ENCODE measurements around the gene DYNLT4. TPM values are rescaled to one million over a fixed set of nuclear protein-coding genes. Genes with fewer than 3 reads are reported as not detected.

Gene DYNLT4
- polyA plus RNA-seq, 1 donor (not counting 4 experiments of a cell fraction or from before 2014, with no cell fraction given) = not detected

DNA sequence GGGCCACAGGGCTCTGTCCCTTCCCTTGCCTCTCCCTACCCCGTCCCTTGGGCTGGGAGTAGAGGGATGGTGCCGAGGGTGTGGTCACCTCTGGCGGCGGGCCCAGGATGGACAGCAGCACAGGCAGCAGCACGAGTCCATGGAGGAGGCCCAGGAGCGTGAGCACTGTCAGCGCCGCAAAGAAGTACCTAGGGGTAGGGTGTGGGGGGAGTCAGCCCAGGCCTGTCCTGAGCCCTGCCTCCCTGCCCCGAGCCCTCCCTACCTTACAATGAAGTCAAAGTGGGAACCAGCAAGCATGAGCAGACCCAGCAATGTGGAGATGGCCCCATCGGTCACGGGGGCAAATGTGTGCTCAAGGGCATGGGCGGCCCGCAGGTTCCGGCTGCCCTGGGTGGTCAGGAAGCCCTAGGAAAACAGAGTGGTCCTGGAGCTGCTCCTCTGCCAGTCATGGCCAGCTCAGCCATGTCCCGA lies 15.9 kb upstream of the DYNLT4 start:
- H4K20me1 ChIP-seq (ENCODE audit: control insufficient read depth, extremely low read depth, insufficient read depth, low read length) = no peaks in the 10 kb centered on the region
- H3K9me1 ChIP-seq (ENCODE audit: control insufficient read depth, extremely low read depth, insufficient read depth, low read length) = no peaks in the 10 kb centered on the region
- no peak for FAIRE-seq
- no peak overlapping the region for H3K27ac ChIP-seq (ENCODE audit: control insufficient read depth, insufficient read depth, low read length)
- dilution Hi-C loops (cut with MboI; ENCODE audit: extremely low pct_ligation_motif_present, low sequenced_read_pairs) = no loop called here
- no peak overlapping the region for H3K9ac ChIP-seq (ENCODE audit: control insufficient read depth, extremely low read depth, insufficient read depth, low read length)
- TF ChIP-seq, protein P1, sequence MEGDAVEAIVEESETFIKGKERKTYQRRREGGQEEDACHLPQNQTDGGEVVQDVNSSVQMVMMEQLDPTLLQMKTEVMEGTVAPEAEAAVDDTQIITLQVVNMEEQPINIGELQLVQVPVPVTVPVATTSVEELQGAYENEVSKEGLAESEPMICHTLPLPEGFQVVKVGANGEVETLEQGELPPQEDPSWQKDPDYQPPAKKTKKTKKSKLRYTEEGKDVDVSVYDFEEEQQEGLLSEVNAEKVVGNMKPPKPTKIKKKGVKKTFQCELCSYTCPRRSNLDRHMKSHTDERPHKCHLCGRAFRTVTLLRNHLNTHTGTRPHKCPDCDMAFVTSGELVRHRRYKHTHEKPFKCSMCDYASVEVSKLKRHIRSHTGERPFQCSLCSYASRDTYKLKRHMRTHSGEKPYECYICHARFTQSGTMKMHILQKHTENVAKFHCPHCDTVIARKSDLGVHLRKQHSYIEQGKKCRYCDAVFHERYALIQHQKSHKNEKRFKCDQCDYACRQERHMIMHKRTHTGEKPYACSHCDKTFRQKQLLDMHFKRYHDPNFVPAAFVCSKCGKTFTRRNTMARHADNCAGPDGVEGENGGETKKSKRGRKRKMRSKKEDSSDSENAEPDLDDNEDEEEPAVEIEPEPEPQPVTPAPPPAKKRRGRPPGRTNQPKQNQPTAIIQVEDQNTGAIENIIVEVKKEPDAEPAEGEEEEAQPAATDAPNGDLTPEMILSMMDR (optimal IDR thresholded peaks at IDR 0.05 in 1 of 3, IDR thresholded peaks at IDR 0.05 in 1 of 3, conservative IDR thresholded peaks at IDR 0.05 in 1 of 3; ENCODE audit: extremely low read depth in 1 of 3, insufficient read depth in 2 of 3, low read length in 3 of 3) = no peak
- TF ChIP-seq EZH2 (IDR thresholded peaks at IDR 0.05; ENCODE audit: low read length) = no peak
- no peak for DNase-seq (ENCODE audit: low read depth, low spot score)
- H3K4me2 ChIP-seq (ENCODE audit: control insufficient read depth, extremely low read depth, insufficient read depth, low read depth, low read length) = no peak overlapping the region
- no peaks in the 10 kb centered on the region for H3K36me3 ChIP-seq (ENCODE audit: control insufficient read depth in 2 of 2, extremely low read depth in 1 of 2, insufficient read depth in 2 of 2, low read length in 2 of 2)
- no peak overlapping the region for H2AFZ ChIP-seq (ENCODE audit: control insufficient read depth, low read length)
- no peaks in the 10 kb centered on the region for H3K9me3 ChIP-seq (ENCODE audit: control insufficient read depth, low read depth, low read length)
- no peaks in the 10 kb centered on the region for H3K79me2 ChIP-seq (ENCODE audit: control insufficient read depth, insufficient read depth, low read length)
- H3K4me3 ChIP-seq (ENCODE audit: control insufficient read depth in 2 of 3, extremely low read depth in 1 of 3, insufficient read depth in 2 of 3, low read depth in 1 of 3, low read length in 3 of 3) = no peak overlapping the region
- peaks cover 9% of the 10 kb centered on the region for H3K4me1 ChIP-seq (ENCODE audit: control insufficient read depth, extremely low read depth, insufficient read depth, low read length)
- no peaks in the 10 kb centered on the region for H3K27me3 ChIP-seq (ENCODE audit: control insufficient read depth, extremely low read depth, insufficient read depth, low read length)

- Histone ChIP-seq H3K27me3 (ENCODE audit: control insufficient read depth, extremely low read depth, insufficient read depth, low read length) (no peaks in the 10 kb centered on the region), H3K4me2 (ENCODE audit: control insufficient read depth, extremely low read depth, insufficient read depth, low read depth, low read length) (no peak overlapping the region), H3K9me1 (ENCODE audit: control insufficient read depth, extremely low read depth, insufficient read depth, low read length) (no peaks in the 10 kb centered on the region), H4K20me1 (ENCODE audit: control insufficient read depth, extremely low read depth, insufficient read depth, low read length) (no peaks in the 10 kb centered on the region), H3K36me3 (ENCODE audit: control insufficient read depth in 2 of 2, extremely low read depth in 1 of 2, insufficient read depth in 2 of 2, low read length in 2 of 2) (no peaks in the 10 kb centered on the region), H3K9me3 (ENCODE audit: control insufficient read depth, low read depth, low read length) (no peaks in the 10 kb centered on the region), H3K4me3 (ENCODE audit: control insufficient read depth in 2 of 3, extremely low read depth in 1 of 3, insufficient read depth in 2 of 3, low read depth in 1 of 3, low read length in 3 of 3) (no peak overlapping the region), H3K4me1 (ENCODE audit: control insufficient read depth, extremely low read depth, insufficient read depth, low read length) (peaks cover 16% of the 10 kb centered on the region), H3K27ac (ENCODE audit: control insufficient read depth, insufficient read depth, low read length) (no peak overlapping the region), H3K9ac (ENCODE audit: control insufficient read depth, extremely low read depth, insufficient read depth, low read length) (no peak overlapping the region), H2AFZ (ENCODE audit: control insufficient read depth, low read length) (no peak overlapping the region), H3K79me2 (ENCODE audit: control insufficient read depth, insufficient read depth, low read length) (no peaks in the 10 kb centered on the region)
- DNase-seq (ENCODE audit: low read depth, low spot score) = no peak
- TF ChIP-seq EZH2 (IDR thresholded peaks at IDR 0.05; ENCODE audit: low read length) = no peak
- TF ChIP-seq, protein P1 (optimal IDR thresholded peaks at IDR 0.05 in 1 of 3, IDR thresholded peaks at IDR 0.05 in 1 of 3, conservative IDR thresholded peaks at IDR 0.05 in 1 of 3; ENCODE audit: extremely low read depth in 1 of 3, insufficient read depth in 2 of 3, low read length in 3 of 3) = no peak
- no peak for FAIRE-seq
- dilution Hi-C loops (cut with MboI; ENCODE audit: extremely low pct_ligation_motif_present, low sequenced_read_pairs) = no loop called here
These were observed 15.1 kb upstream of the DYNLT4 start for GRCh38 chr1:44822131-44822701.
